Left forelimb (tissue), 1 donor: ENCODE data around the gene BMX.

Experiments used
- DNase-seq: peaks from one replicate; pipeline ENCODE4 v3.0.0-alpha.2; 2018; ENCODE audit warnings: low spot score

Gene BMX

GRCh38 chrX:15570145-15570544 is 69.5 kb downstream of the BMX start:
- no peak for DNase-seq

- no peak for DNase-seq
Observed at GRCh38 chrX:15574017-15574416, 73.4 kb downstream of the BMX start.

GRCh38 chrX:15576019-15576418 is 75.4 kb downstream of the BMX start:
- no peak for DNase-seq

- no peak for DNase-seq
Observed at GRCh38 chrX:15579778-15580747, 79.5 kb downstream of the BMX start.

GRCh38 chrX:15594371-15594770 is 93.8 kb downstream of the BMX start:
- no peak for DNase-seq

- DNase-seq = no peak
Observed at GRCh38 chrX:15598026-15598425, 97.4 kb downstream of the BMX start.

- no peak for DNase-seq
Observed at GRCh38 chrX:15599461-15599860, 98.9 kb downstream of the BMX start.

- DNase-seq = no peak
Observed at GRCh38 chrX:15600049-15600448, 99.4 kb downstream of the BMX start.

- DNase-seq = no peak
Observed at GRCh38 chrX:15600745-15601144, 100.1 kb downstream of the BMX start, which contains the start of gene ACE2. Gene ACE2 (minus strand): TSS chrX:15600960. CDS start chrX:15600911, 49 bp downstream.

- no peak for DNase-seq
Observed at GRCh38 chrX:15601932-15602331, 101.3 kb downstream of the BMX start.

GRCh38 chrX:15602761-15603160 is 102.2 kb downstream of the BMX start:
- no peak for DNase-seq

GRCh38 chrX:15605226-15605625 is 104.6 kb downstream of the BMX start:
- DNase-seq = no peak
